HepG2 (cell line): ENCODE data around the gene MBL2. TPM values are rescaled to one million over a fixed set of nuclear protein-coding genes. Genes with fewer than 3 reads are reported as not detected.
A peak's percentile ranks its signal among the peaks of the same experiment; 100 is the strongest.

ENCODE experiments used
- ATAC-seq: fragments of 200-7000 bp; cut with Tn5 transposase; 3 replicates; pipeline ENCODE4 v1.9.1; 2020; ENCODE audit warnings: mild to moderate bottlenecking, moderate library complexity
- BruUV-seq: library from RNA; stranded (reverse); fragments of 400-500 nt; replicated peaks from 2 replicates; lab custom pipeline; 2021; lab: Mats Ljungman, UMichigan
- CTCF ChIA-PET: fragments of 300-600 bp; formaldehyde crosslinking; extraction: SDS; loops from one replicate; lab custom pipeline; 2021; ENCODE audit warnings: low total read pairs, inconsistent platforms, low intra/inter-chr PET ratio; lab: Yijun Ruan, JAX
- POLR2A ChIA-PET: fragments of 350-600 bp; sonication (Branson Sonifier 250); formaldehyde crosslinking; loops from one replicate; lab custom pipeline; 2020; ENCODE audit warnings: antibody characterized with exemption, inconsistent platforms; lab: Yijun Ruan, JAX
- DNase-seq: peaks from one replicate; pipeline ENCODE4 v3.0.0-alpha.2; 2015; ENCODE audit warnings: low spot score
- FAIRE-seq: peaks from 3 replicates; lab custom pipeline; 2011; peaks lifted over from hg19 to GRCh38; lab: Jason Lieb, UNC
- H2AFZ ChIP-seq: one replicate; pipeline ENCODE4 v1.6.1; 2011; ENCODE audit warnings: low read length, inconsistent platforms
- H3K27ac ChIP-seq: fragments of 300-600 bp; 3 replicates; pipeline ENCODE4 v1.8.0; 2011; ENCODE audit warnings: mixed run types, mild to moderate bottlenecking, mixed read lengths, low read length, inconsistent platforms; ENCODE audit not compliant: insufficient read depth; ENCODE audit errors: extremely low read length
- H3K27me3 ChIP-seq, 2 experiments: fragments of 200-600 bp in 1 of 2; 2 replicates in 1 of 2; 3 replicates in 1 of 2; pipeline versions ENCODE4 v1.6.0 to v1.8.0; 2011; ENCODE audit warnings: low read length in 2 of 2, mild to moderate bottlenecking in 2 of 2, moderate library complexity in 2 of 2, inconsistent platforms in 1 of 2; ENCODE audit not compliant: insufficient read depth in 2 of 2, control insufficient read depth in 1 of 2
- H3K36me3 ChIP-seq, 2 experiments: fragments of 200-600 bp in 1 of 2; replicated peaks in 1 of 2; 2 replicates in 1 of 2; 3 replicates in 1 of 2; pipeline versions ENCODE4 v1.5.1 to v1.8.0; 2011; ENCODE audit warnings: low read length in 2 of 2, inconsistent platforms in 1 of 2; ENCODE audit not compliant: insufficient read depth in 2 of 2, control insufficient read depth in 1 of 2
- H3K4me1 ChIP-seq: 2 replicates; pipeline ENCODE4 v1.5.1; 2012; ENCODE audit warnings: low read length, inconsistent platforms; ENCODE audit not compliant: insufficient read depth
- H3K4me2 ChIP-seq: 2 replicates; pipeline ENCODE4 v1.6.0; 2011; ENCODE audit warnings: low read depth, low read length, inconsistent platforms
- H3K4me3 ChIP-seq, 3 experiments: fragments of 200-600 bp in 1 of 3; sonication (generic), shearing (Covaris generic) in 1 of 3; replicated peaks in 1 of 3; 2 replicates each; pipeline ENCODE4 v1.5.1; 2011 to 2016; ENCODE audit warnings: low read length in 3 of 3, inconsistent platforms in 2 of 3, low read depth in 2 of 3, mild to moderate bottlenecking in 2 of 3, control low read depth in 1 of 3, mixed read lengths in 1 of 3; ENCODE audit not compliant: insufficient read depth in 1 of 3
- H3K79me2 ChIP-seq: one replicate; pipeline ENCODE4 v1.6.1; 2011; ENCODE audit warnings: low read length, inconsistent platforms; ENCODE audit not compliant: insufficient read depth
- H3K9ac ChIP-seq: 2 replicates; pipeline ENCODE4 v1.6.0; 2011; ENCODE audit warnings: mild to moderate bottlenecking, low read depth, low read length, inconsistent platforms; ENCODE audit not compliant: insufficient read depth
- H3K9me3 ChIP-seq: 2 replicates; pipeline ENCODE4 v1.5.1; 2012; ENCODE audit warnings: mild to moderate bottlenecking, low read length
- H4K20me1 ChIP-seq: 2 replicates; pipeline ENCODE4 v1.6.0; 2011; ENCODE audit warnings: inconsistent platforms, mild to moderate bottlenecking, low read length, moderate library complexity; ENCODE audit not compliant: insufficient read depth
- GTF3A ChIP-seq: sonication (generic); formaldehyde crosslinking; conservative IDR thresholded peaks from 2 replicates; pipeline ENCODE4 v1.4.0; 2020; ENCODE audit warnings: mild to moderate bottlenecking, missing genetic modification reagents
- PRPF4 ChIP-seq: fragments of 200-400 bp; formaldehyde crosslinking; IDR thresholded peaks from 2 replicates; pipeline ENCODE4 v1.6.1; 2016; ENCODE audit warnings: low read length, low read depth; ENCODE audit not compliant: poor library complexity, severe bottlenecking
- ZSCAN9 ChIP-seq: IDR thresholded peaks from 2 replicates; pipeline ENCODE4 v1.6.1; 2016; ENCODE audit warnings: borderline replicate concordance
- WGBS: methylation state at CpG from one replicate; pipeline ENCODE4 v1.1.6; 2017; ENCODE audit warnings: low lambda C conversion rate; 5-methylcytosine and 5-hydroxymethylcytosine counted together
- in situ Hi-C: cut with HindIII; loops from 2 replicates; pipeline ENCODE4 v1.10.0; 2017; ENCODE audit warnings: low pct_unique_long_range_greater_than_20kb; ENCODE audit not compliant: extremely low pct_ligation_motif_present
- intact Hi-C: fragments of 100-400 bp; cut with micrococcal nuclease; formaldehyde crosslinking; loops from one replicate; pipeline ENCODE4 v1.10.0; 2022; ENCODE audit not compliant: unreplicated experiment
- polyA plus RNA-seq, 8 experiments: library from polyadenylated mRNA; depleted of rRNA in 3 of 8; stranded (reverse) in 7 of 8; unstranded in 1 of 8; fragments of >200 nt; fragmentation: Illumina TruSeq in 4 of 8; extraction: Trizol in 4 of 8; gene quantifications; 2 replicates each; pipeline versions ENCODE4 v1.2.1 to v1.2.3, GENCODE V29; 2011 to 2016; ENCODE audit warnings: low read depth in 4 of 8, missing spikeins in 1 of 8, mixed read lengths in 1 of 8; ENCODE audit not compliant: insufficient read depth in 1 of 8
- total RNA-seq, 5 experiments: library from RNA; depleted of rRNA; stranded (reverse); fragments of >200 nt; fragmentation: Illumina TruSeq; extraction: Trizol; gene quantifications; 2 replicates each; pipeline ENCODE4 v1.2.3, GENCODE V29; 2016; ENCODE audit warnings: low read depth in 1 of 5
- TF ChIP-seq, protein P1 (sequence below): sonication (generic); formaldehyde crosslinking; IDR thresholded peaks from 2 replicates; pipeline ENCODE4 v1.5.1; 2020; ENCODE audit warnings: mild to moderate bottlenecking, missing genetic modification reagents, borderline replicate concordance

The MBL2 gene
- total and polyA plus RNA-seq, 2 of the 13 experiments (the other 11 are each of a cell fraction or from before 2014, with no cell fraction given), result 9.6 to 16.2 TPM

GRCh38 chr10:52768001-52768532 is 4.5 kb downstream of the MBL2 start (continued):
- TF ChIP-seq, protein P1, sequence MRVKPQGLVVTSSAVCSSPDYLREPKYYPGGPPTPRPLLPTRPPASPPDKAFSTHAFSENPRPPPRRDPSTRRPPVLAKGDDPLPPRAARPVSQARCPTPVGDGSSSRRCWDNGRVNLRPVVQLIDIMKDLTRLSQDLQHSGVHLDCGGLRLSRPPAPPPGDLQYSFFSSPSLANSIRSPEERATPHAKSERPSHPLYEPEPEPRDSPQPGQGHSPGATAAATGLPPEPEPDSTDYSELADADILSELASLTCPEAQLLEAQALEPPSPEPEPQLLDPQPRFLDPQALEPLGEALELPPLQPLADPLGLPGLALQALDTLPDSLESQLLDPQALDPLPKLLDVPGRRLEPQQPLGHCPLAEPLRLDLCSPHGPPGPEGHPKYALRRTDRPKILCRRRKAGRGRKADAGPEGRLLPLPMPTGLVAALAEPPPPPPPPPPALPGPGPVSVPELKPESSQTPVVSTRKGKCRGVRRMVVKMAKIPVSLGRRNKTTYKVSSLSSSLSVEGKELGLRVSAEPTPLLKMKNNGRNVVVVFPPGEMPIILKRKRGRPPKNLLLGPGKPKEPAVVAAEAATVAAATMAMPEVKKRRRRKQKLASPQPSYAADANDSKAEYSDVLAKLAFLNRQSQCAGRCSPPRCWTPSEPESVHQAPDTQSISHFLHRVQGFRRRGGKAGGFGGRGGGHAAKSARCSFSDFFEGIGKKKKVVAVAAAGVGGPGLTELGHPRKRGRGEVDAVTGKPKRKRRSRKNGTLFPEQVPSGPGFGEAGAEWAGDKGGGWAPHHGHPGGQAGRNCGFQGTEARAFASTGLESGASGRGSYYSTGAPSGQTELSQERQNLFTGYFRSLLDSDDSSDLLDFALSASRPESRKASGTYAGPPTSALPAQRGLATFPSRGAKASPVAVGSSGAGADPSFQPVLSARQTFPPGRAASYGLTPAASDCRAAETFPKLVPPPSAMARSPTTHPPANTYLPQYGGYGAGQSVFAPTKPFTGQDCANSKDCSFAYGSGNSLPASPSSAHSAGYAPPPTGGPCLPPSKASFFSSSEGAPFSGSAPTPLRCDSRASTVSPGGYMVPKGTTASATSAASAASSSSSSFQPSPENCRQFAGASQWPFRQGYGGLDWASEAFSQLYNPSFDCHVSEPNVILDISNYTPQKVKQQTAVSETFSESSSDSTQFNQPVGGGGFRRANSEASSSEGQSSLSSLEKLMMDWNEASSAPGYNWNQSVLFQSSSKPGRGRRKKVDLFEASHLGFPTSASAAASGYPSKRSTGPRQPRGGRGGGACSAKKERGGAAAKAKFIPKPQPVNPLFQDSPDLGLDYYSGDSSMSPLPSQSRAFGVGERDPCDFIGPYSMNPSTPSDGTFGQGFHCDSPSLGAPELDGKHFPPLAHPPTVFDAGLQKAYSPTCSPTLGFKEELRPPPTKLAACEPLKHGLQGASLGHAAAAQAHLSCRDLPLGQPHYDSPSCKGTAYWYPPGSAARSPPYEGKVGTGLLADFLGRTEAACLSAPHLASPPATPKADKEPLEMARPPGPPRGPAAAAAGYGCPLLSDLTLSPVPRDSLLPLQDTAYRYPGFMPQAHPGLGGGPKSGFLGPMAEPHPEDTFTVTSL, result peak; percentile 37; the same call in 1 of the 2 replicates
- TF ChIP-seq, all 625 proteins: peak for 111

GRCh38 chr10:52762088-52762487 is 10.5 kb downstream of the MBL2 start:
- CTCF ChIA-PET, result no interaction called here
- H3K9me3 ChIP-seq, result peaks cover 5% of the 10 kb centered on the region; the same call in 1 of the 2 replicates
- ATAC-seq (no peak), FAIRE-seq (no peak)
- no peaks in the 10 kb centered on the region for H4K20me1 ChIP-seq
- peak overlapping the region; percentile 59 for H3K27ac ChIP-seq
- H3K36me3 ChIP-seq, result peaks cover 0 to 4% of the 10 kb centered on the region in 2 experiments; a peak in 2 of 5 replicates
- H3K4me3 ChIP-seq, result no peak overlapping the region
- H3K9ac ChIP-seq, result no peak overlapping the region
- no peak for TF ChIP-seq GTF3A (CRISPR knock-in tag)
- no peak for TF ChIP-seq ZSCAN9 (CRISPR knock-in tag)
- TF ChIP-seq PRPF4, result no peak
- TF ChIP-seq, all 625 proteins: peak for 0
- 94% methylated on average over 5 of the region's 5 CpGs for WGBS
- Histone ChIP-seq H3K4me1 (peaks cover 74% of the 10 kb centered on the region), H3K4me2 (no peak overlapping the region), H3K27me3 (no peaks in the 10 kb centered on the region), H2AFZ (no peak overlapping the region), H3K79me2 (peaks cover 7% of the 10 kb centered on the region)
- in situ Hi-C loops (no loop called here), intact Hi-C loops (loop anchor here (10.0 kb wide), 1 partner anchor 1193 kb away; no protein-coding TSS in a partner anchor)
- POLR2A ChIA-PET, result interaction anchor here (1.7 to 4.3 kb wide), 2 partner anchors 10 to 13 kb away, joined by 11 to 24 read pairs; partner anchors contain the start of gene MBL2
- BruUV-seq, result no TSS peak
- no peak for DNase-seq
